ENCODE data around the gene SLC45A1.

SLC45A1 gene

DNA sequence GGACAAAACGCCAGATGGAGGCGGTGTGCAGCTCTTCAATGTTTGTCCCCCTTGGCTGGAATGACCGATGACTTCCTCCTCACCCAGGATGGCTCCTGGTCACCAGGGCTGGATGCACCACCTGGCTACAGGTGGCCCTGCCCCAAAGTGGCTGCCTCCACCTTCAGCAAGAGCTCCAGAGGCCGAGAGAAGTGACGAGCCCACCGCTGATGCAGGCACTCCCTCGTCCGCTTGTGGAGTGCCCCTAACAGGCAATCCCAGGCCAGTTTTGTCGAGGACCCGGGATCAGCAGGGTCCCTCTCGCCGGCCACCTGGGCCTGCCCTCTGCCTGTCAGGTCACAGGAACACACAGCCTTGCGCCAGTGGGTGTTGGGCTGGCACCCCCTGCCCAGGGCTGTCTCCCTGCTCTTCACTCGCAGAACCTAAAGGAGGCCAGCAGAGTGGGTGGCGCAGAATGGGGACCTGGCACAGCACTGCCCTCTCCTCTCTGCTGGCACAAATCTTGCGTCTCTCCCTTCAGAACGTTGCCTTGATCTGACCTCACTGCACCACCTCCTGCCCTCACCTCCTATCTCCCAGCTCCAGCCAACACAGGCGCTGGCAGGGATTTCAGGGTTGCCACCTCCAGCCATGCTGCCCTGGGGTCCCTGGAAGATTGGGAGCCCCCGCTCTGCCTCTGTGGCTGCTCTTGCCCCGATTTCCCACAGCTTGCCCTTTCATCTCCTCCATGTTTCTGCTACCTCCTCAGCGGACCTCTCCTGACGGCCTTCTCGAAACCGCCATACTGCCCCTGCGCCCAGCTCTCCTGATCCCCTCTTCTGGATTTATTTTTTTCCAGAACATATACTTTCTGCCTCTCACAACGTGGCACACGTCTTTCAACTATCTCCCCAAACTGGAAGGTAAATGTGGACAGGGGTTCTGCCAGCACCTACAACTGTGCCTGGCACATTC, 38.6 kb downstream of the SLC45A1 start:
- DNase-seq: no peak

GRCh38 chr1:8357329-8358101, 39.6 kb downstream of the SLC45A1 start:
- no peak for DNase-seq

DNA sequence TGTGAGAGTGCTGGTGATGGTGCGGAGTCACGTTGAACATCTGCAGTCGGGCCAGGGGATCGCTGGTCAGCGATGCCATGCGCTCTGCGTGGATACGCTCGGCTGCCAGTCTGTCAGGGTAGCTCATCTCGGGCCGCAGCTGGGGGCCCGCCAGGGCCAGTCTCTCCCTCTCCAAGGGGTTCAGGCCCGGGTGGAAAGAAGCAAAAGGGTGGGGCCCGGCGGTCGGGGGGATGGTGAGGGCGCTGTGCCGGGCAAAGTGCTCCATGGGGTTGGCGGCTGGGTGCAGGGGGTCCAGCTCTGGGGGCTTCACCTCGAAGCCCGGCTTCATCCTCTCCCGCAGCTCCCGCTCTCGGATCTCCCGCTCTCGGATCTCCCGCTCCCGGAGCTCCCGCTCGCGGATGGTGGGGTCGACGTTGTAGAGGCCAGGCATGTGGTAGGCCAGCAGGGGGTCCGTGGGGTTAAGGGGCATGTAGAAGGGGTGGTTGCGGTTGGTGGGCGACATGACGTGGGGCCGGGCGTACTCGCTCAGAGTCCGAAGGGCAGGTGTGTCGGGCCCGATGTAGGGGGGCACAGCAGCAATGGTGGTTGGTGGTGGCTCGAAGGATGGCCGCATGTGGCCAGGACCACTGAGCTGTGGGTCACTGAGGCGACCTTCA, 40.5 kb downstream of the SLC45A1 start:
- no peak for DNase-seq

DNA sequence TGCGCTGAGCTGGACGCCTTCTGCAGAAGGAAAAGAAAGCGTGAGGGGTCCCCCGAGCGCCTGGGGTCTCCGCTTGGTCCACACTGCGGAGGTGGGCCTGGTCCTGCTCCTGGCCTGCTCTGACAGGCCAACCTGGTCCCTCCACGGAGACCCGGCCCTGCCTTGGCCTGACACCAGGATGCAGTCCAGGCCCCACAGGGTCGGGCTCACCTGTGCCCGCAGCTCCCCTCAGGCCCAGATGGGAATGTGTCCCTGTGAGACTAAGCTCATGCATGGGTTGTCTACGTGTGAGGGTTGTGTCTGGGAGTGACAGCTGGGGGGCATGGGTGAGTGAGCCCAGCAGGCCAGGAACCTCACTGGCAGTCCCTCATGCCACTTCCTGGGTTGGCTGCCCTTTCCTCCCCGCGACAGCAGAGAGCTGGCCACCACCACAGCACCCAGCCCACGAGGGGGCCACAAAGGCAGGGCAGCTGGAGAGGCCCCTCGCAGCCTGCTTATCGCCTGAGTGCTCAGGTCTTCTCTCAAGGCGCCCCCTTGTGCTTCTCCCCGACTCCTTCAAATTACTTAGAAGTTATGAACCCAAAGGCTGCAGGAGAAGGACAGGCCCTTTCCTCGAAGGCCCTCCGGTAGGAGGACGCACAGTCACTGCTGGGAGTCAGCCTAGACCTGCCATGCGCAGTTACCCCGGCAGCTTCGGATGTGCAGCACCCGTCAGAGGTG, 41.1 kb downstream of the SLC45A1 start:
- DNase-seq: no peak

- no peak for DNase-seq
These were observed 41.9 kb downstream of the SLC45A1 start for GRCh38 chr1:8359617-8360481.

DNA sequence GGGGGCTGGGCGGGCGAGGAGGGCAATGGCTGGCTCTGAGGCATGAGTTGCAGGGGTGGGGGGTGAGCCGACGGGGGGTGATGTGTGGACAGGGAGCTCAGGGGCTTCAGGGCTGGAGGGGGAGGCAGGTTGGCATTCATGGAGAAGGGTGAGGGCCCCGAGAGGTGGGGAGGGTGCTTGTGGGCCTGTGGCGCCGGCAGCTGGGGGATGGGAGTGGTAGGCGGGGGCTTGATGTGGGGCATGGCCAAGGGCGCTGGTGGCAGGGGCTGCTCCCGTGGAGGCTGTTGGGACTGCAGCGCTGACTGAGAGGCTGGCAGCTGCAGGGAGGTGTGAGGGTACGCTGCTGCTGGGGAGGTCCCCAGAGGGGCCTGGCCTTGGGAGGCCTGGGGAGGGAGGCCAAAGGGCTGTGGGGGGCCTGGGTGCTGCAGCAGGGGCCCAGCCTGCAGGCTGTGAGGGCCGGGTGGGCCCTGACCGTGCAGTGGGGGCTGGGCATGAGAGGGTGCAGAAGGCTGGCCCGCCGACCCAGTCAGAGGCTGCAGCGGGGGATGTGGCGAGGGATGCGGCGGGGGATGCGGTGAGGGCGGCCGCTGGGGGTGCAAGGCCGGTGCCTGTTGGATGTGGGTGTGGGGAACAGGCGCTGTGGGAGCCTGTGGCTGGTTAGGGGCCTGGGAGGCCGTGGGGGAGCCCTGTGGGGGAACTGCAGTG, 42.7 kb downstream of the SLC45A1 start:
- no peak for DNase-seq

DNA sequence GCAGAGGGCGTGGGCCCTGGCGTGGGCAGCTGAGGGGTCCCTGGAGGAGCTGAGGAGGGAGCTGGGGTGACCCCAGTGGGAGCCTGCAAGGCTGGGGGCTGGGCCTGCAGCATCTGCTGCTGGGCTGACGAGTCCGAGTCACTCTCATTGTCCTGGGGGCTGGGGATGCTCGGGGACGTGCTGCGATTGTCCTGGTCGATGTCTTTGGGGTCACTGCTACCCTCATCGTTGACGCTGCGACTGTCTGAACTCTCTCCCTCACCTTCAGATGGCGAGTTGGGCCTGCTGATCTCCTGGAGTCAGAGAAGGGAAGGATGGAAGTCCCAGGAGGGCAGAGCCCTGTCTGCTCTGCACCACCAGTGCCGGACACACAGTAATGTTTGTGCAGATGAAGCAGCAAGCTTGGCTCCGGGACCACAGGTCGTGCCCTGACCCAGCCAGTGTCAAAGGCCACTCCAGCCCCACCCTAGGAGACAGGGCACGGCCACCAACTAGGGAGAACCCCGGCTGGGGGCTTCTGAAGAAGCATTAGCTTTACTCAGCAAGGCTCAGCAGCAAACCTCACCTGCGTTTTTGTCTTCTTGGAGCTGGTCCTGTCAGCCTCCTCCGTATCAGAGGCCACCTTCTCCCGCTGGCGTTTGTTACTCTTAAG, 43.4 kb downstream of the SLC45A1 start:
- no peak for DNase-seq

DNA sequence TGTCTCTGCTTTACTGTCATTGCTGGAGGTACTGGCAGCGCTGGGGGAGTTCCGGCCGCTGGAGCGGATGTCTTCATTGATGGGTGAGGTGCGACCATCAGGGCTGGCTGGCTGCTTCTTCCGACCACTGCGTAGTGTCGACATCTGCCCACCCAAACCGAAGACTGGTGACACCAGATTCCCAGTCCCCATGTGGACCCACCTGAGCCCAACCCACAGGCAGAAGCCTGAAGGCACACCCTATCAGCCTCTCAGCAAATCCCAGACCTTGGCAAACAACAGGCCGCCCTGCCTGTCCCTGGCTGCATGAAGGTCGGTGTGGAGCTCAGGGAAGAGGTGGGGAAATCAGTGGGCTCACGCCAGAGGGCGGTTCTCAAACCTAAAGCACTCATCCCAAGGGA, 44.8 kb downstream of the SLC45A1 start:
- no peak for DNase-seq

GRCh38 chr1:8363186-8363766, 45.4 kb downstream of the SLC45A1 start:
- no peak for DNase-seq

DNA sequence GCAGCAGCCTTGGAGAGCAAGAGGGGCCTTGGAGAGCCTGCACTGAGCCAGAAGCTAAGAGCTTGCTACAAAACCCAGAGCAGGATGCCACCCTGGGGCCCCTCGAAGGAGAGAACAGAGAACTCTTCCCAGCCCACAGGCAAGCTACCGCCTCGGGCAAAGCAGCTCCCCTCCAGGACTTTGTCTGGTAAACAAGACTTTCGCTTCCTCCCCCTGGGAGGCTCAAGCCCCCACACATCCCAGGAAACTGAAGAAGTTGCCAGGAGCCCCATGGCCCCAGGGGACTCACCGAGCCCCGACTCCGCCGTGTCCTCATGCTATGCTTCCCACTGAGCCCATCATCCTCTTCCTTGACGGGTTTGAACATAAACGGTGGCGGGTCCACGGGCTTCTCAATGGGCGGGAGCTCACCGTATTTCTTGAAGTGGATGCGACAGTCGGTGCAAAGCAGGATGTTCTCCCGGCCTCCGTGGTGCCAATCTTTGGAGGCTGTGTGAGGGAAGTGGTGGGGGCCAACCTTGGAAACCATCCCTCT, 45.9 kb downstream of the SLC45A1 start:
- no peak for DNase-seq

- DNase-seq: no peak
These were observed 46.9 kb downstream of the SLC45A1 start for GRCh38 chr1:8364528-8365442.

DNA sequence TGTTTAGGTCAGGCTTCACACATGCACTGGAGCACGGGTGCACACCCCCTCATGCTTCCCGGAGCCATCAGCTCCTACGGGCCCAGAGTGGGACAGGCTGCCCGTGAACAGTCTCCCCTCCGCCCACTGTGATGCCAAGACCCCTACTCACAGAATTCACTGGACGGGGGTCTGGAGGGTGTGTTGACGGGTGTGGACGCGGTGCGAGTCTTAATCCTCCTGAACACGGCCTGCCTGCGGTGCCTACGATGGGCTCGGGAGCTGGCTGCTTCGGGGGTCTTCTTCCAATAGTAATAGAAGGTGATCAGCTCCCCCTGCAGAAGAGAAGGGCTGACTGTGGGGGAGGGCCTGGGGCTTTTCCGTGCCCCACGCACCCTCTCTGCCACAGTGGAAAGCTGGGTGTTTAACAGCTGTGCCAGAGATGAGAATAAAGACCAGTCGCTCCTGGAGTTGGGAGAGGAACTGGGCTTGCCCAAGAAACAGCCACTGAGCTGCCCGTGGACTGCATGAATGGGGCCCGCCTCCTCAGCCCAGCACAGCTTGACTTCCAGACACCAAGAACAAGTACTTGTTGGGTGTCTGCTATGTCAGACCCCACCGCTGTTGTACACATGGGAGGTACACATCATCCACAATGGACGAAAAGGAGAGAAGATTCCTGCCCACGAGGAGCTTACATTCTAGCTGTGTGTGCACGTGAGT, 47.9 kb downstream of the SLC45A1 start:
- no peak for DNase-seq

DNA sequence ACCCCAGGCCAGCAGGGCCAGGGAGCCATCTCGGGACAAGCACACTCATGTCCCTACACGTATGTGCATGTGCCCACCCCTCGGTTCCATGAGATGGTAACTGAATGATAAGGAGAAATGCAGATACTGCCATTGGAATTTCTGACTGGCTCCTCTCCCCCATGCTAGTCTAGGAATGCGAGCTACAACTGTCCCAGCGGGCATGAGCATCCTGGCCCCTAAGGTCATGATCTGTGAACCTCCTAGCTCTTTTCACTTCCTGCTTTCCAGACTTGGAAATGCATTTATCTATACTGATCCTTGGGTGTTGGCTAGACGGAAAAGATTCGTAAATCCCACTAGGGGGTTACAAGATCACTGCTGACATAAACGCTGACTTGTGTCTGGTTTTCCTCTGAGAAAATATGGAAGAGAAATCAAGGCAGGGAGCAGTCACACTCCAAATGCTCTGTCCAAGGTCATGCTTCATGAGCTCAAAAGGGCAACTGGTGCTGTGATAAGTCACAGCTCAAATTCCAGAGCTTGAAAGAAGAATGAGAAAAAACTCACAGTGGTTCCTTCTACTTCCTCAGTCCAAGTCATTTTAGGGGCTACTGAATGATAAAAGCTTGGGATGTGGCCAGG, 49.8 kb downstream of the SLC45A1 start:
- no peak for DNase-seq

DNA sequence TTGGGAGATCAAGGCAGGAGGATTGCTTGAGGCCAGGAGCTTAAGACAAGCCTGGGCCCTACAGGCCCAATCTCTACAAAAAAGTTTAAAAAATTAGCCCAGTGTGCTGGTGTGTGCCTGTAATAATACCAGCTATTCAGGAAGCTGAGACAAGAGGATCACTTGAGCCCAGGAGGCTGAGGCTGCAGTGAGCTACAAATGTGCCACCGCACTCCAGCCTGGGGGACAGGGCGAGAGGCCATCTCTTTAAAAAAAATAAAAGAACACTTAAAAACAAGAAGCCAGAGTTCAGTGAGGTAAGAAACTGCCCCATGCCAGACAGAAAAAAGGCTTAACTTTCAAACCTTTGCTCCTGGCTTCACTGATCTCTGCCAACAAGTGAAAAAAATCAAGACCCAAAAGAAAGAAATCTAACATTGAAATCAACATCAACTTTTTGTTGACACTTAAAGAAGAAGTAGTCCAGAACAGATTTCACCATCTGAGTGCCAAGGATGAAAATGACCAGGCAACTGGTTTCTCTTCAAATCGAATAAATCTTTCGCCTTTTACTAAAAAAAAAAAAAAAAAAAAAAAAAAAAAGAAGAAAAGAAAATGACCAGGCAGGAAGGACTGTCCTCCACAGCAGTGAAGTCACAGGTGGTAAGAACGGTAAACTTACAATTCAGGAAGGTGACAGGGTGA, 51.2 kb downstream of the SLC45A1 start:
- no peak for DNase-seq

- no peak for DNase-seq
These were observed 52.4 kb downstream of the SLC45A1 start for GRCh38 chr1:8370046-8370881.

DNA sequence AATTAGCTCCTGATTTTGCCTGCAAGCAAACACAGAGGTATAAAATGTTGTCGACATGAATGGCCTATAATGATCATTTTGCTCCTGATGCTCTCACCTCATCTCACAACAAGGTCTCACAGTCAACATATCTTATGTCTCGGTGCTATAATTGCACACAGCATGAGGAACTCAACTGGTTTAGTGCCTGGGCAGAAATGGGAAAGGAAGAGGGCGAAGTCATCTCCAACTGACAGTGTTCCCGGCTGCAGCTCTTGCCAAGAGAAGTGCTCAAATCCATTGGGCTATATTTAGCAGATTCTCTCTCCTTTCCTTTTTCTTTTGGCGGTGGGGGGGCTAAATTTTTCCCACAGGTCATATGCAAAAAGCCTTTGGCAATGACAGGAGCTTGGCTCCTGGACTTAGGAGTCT, 53.0 kb downstream of the SLC45A1 start:
- no peak for DNase-seq

Data from CD4-positive, alpha-beta T cell treated with Interleukin-4 for 4 hours (primary cell).